SU-DHL-6 (cell line): ENCODE data around the gene RASGRP2.

ENCODE experiments used
- H2AFZ ChIP-seq: fragments of 200-600 bp; sonication (generic); 2 replicates; pipeline ENCODE4 v1.6.1; 2014; ENCODE audit warnings: low read depth, mild to moderate bottlenecking, moderate library complexity, mixed read lengths, antibody characterized with exemption, low read length; ENCODE audit not compliant: severe bottlenecking
- H3F3A ChIP-seq: fragments of 200-600 bp; shearing (Covaris generic); 2 replicates; pipeline ENCODE4 v1.6.0; 2016; ENCODE audit warnings: antibody characterized with exemption, mild to moderate bottlenecking; ENCODE audit not compliant: insufficient read depth
- H3K27ac ChIP-seq: fragments of 200-600 bp; sonication (generic); 2 replicates; pipeline ENCODE4 v1.5.1; 2016; ENCODE audit warnings: low read depth, mild to moderate bottlenecking, low read length, moderate library complexity, mixed read lengths
- H3K27me3 ChIP-seq: fragments of 200-600 bp; sonication (generic), shearing (Covaris generic); 2 replicates; pipeline ENCODE4 v1.6.0; 2014; ENCODE audit warnings: mild to moderate bottlenecking, low read length
- H3K36me3 ChIP-seq: fragments of 200-600 bp; sonication (generic); 2 replicates; pipeline ENCODE4 v1.6.1; 2014; ENCODE audit warnings: mild to moderate bottlenecking, low read length, mixed read lengths
- H3K4me2 ChIP-seq: fragments of 300-600, 200-600 bp; shearing (Covaris generic), sonication (generic); 2 replicates; pipeline ENCODE4 v1.6.0; 2014; ENCODE audit warnings: low read length, low read depth, mild to moderate bottlenecking; ENCODE audit not compliant: poor library complexity, severe bottlenecking
- H3K4me3 ChIP-seq: fragments of 200-600 bp; sonication (generic); 2 replicates; pipeline ENCODE4 v1.5.1; 2014; ENCODE audit warnings: antibody characterized with exemption, low read length, mild to moderate bottlenecking, mixed read lengths; ENCODE audit not compliant: insufficient read depth, poor library complexity, severe bottlenecking
- H3K79me2 ChIP-seq: fragments of 200-600 bp; sonication (generic); 2 replicates; pipeline ENCODE4 v1.6.1; 2014; ENCODE audit warnings: mild to moderate bottlenecking, low read length, moderate library complexity; ENCODE audit not compliant: insufficient read depth
- H3K9ac ChIP-seq: fragments of 200-600 bp; sonication (generic); 2 replicates; pipeline ENCODE4 v1.7.0; 2014; ENCODE audit warnings: mild to moderate bottlenecking, low read length
- H3K9me2 ChIP-seq: fragments of 200-600 bp; sonication (generic); replicated peaks from 2 replicates; pipeline ENCODE4 v1.6.1; 2014; ENCODE audit warnings: low read length; ENCODE audit not compliant: insufficient read depth
- H3K9me3 ChIP-seq: fragments of 200-600 bp; sonication (generic); 2 replicates; pipeline ENCODE4 v1.6.1; 2014; ENCODE audit warnings: low read length, mixed read lengths; ENCODE audit not compliant: insufficient read depth
- H4K20me1 ChIP-seq: fragments of 200-600 bp; sonication (generic); 2 replicates; pipeline ENCODE4 v1.6.1; 2014; ENCODE audit warnings: low read depth, mild to moderate bottlenecking, antibody characterized with exemption, low read length, moderate library complexity, mixed read lengths
- CTCF ChIP-seq: fragments of 200-600 bp; sonication (generic); IDR thresholded peaks from one replicate; pipeline ENCODE4 v1.5.1; 2017; ENCODE audit warnings: antibody characterized with exemption, mild to moderate bottlenecking, low read length, moderate library complexity; ENCODE audit not compliant: insufficient read depth, poor library complexity, severe bottlenecking
- EZH2phosphoT487 ChIP-seq: fragments of 200-600 bp; sonication (generic), shearing (Covaris generic); conservative IDR thresholded peaks from 2 replicates; pipeline ENCODE4 v1.6.1; 2018; ENCODE audit warnings: mild to moderate bottlenecking, antibody characterized with exemption, low read length, moderate library complexity, mixed read lengths

Gene RASGRP2

GRCh38 chr11:64743591-64744543 is at the start of gene RASGRP2:
Gene RASGRP2, minus strand, starts transcription at chr11:64744142. Its CDS starts 1,276 bp downstream, at chr11:64742866.
- peak within 1 kb of the TSS; percentile 89 for H3K4me2 ChIP-seq
- peaks cover 14% of the 10 kb centered on the region; the same call in 1 of the 2 replicates for H3F3A ChIP-seq
- TF ChIP-seq CTCF (peak; percentile 85), EZH2phosphoT487 (no peak)
- no peaks in the 10 kb centered on the region for H3K36me3 ChIP-seq
- H3K79me2 ChIP-seq: no peaks in the 10 kb centered on the region
- peak within 1 kb of the TSS; percentile 55 for H3K9ac ChIP-seq
- H3K27me3 ChIP-seq: no peaks in the 10 kb centered on the region
- no peaks in the 10 kb centered on the region for H4K20me1 ChIP-seq
- H3K27ac ChIP-seq: peak within 1 kb of the TSS; percentile 68; the same call in 1 of the 2 replicates
- peak within 1 kb of the TSS; percentile 72 for H2AFZ ChIP-seq
- no peaks in the 10 kb centered on the region for H3K9me3 ChIP-seq
- H3K9me2 ChIP-seq: no peaks in the 10 kb centered on the region
- H3K4me3 ChIP-seq: peak within 1 kb of the TSS; percentile 53

GRCh38 chr11:64792482-64792881 is 48.5 kb upstream of the RASGRP2 start:
- no peak overlapping the region for H3K27ac ChIP-seq
- TF ChIP-seq EZH2phosphoT487 (no peak), CTCF (no peak)
- H3K9me2 ChIP-seq: no peaks in the 10 kb centered on the region
- no peak overlapping the region for H3K4me2 ChIP-seq
- no peaks in the 10 kb centered on the region for H3K36me3 ChIP-seq
- no peaks in the 10 kb centered on the region for H3K79me2 ChIP-seq
- H4K20me1 ChIP-seq: no peaks in the 10 kb centered on the region
- H3F3A ChIP-seq: no peaks in the 10 kb centered on the region
- H3K4me3 ChIP-seq: no peak overlapping the region
- no peaks in the 10 kb centered on the region for H3K9me3 ChIP-seq
- no peak overlapping the region for H3K9ac ChIP-seq
- H3K27me3 ChIP-seq: no peaks in the 10 kb centered on the region
- H2AFZ ChIP-seq: no peak overlapping the region

GRCh38 chr11:64791781-64792291 is 47.9 kb upstream of the RASGRP2 start:
- no peaks in the 10 kb centered on the region for H3K9me2 ChIP-seq
- H3K9me3 ChIP-seq: no peaks in the 10 kb centered on the region
- H3K36me3 ChIP-seq: no peaks in the 10 kb centered on the region
- no peak overlapping the region for H3K4me3 ChIP-seq
- H3K9ac ChIP-seq: no peak overlapping the region
- TF ChIP-seq EZH2phosphoT487 (no peak), CTCF (no peak)
- H2AFZ ChIP-seq: no peak overlapping the region
- no peak overlapping the region for H3K27ac ChIP-seq
- H3K79me2 ChIP-seq: no peaks in the 10 kb centered on the region
- H3K27me3 ChIP-seq: no peaks in the 10 kb centered on the region
- no peaks in the 10 kb centered on the region for H4K20me1 ChIP-seq
- no peak overlapping the region for H3K4me2 ChIP-seq
- H3F3A ChIP-seq: no peaks in the 10 kb centered on the region
